Panc1 (cell line): ENCODE results near the gene GRB7. TPM values are rescaled to one million over a fixed set of nuclear protein-coding genes. Genes with fewer than 3 reads are reported as not detected.

Experiments used
- ATAC-seq: fragments of 200-7000 bp; cut with Tn5 transposase; 2 replicates; pipeline ENCODE4 v1.9.1; 2020; ENCODE audit warnings: mild to moderate bottlenecking, moderate library complexity
- BruUV-seq: library from RNA; stranded (reverse); fragments of 400-500 nt; replicated peaks from 2 replicates; lab custom pipeline; 2021; lab: Mats Ljungman, UMichigan
- CTCF ChIA-PET: fragments of 300-600 bp; sonication (Branson Sonifier 250); formaldehyde crosslinking; loops from one replicate; lab custom pipeline; 2022; ENCODE audit warnings: antibody characterized with exemption; lab: Charles Lee
- POLR2A ChIA-PET: fragments of 300-600 bp; sonication (Branson Sonifier 250); formaldehyde crosslinking; loops from one replicate; lab custom pipeline; 2022; ENCODE audit warnings: antibody characterized with exemption; lab: Charles Lee
- DNase-seq: peaks from one replicate; pipeline ENCODE4 v3.0.0-alpha.2; 2010; ENCODE audit warnings: low read depth, low spot score
- H3K27ac ChIP-seq: 2 replicates; pipeline ENCODE4 v1.5.1; 2011; ENCODE audit warnings: mild to moderate bottlenecking, low read length, inconsistent platforms
- H3K27me3 ChIP-seq: fragments of 200-500 bp; sonication (Bioruptor generic); 2 replicates; pipeline ENCODE4 v1.6.0; 2014; ENCODE audit warnings: low read length, inconsistent platforms; ENCODE audit not compliant: control insufficient read depth, insufficient read depth
- H3K36me3 ChIP-seq: fragments of 200-500 bp; sonication (Bioruptor generic); 2 replicates; pipeline ENCODE4 v1.5.1; 2014; ENCODE audit warnings: inconsistent platforms, mild to moderate bottlenecking, low read length, moderate library complexity; ENCODE audit not compliant: control insufficient read depth, insufficient read depth
- H3K4me1 ChIP-seq: 2 replicates; pipeline ENCODE4 v1.5.1; 2011; ENCODE audit warnings: inconsistent platforms, mild to moderate bottlenecking, low read length, moderate library complexity; ENCODE audit not compliant: control insufficient read depth, insufficient read depth
- H3K4me3 ChIP-seq, 2 experiments: 2 replicates each; pipeline ENCODE4 v1.5.1; 2011 to 2012; ENCODE audit warnings: low read depth in 2 of 2, low read length in 2 of 2, mild to moderate bottlenecking in 2 of 2, inconsistent platforms in 1 of 2, moderate library complexity in 1 of 2
- H3K9me3 ChIP-seq: fragments of 200-500 bp; sonication (Bioruptor generic); 2 replicates; pipeline ENCODE4 v1.5.1; 2014; ENCODE audit warnings: low read depth, mild to moderate bottlenecking, inconsistent platforms, low read length, moderate library complexity; ENCODE audit not compliant: control insufficient read depth, insufficient read depth
- CTCF ChIP-seq: fragments of 450-650 bp; IDR thresholded peaks from 2 replicates; pipeline ENCODE4 v1.5.1; 2017; ENCODE audit warnings: mild to moderate bottlenecking
- POLR2AphosphoS5 ChIP-seq: IDR thresholded peaks from 2 replicates; pipeline ENCODE4 v1.6.1; 2012; ENCODE audit warnings: mild to moderate bottlenecking, low read depth, low read length, moderate library complexity
- SIN3A ChIP-seq: IDR thresholded peaks from 2 replicates; pipeline ENCODE4 v1.6.1; 2012; ENCODE audit warnings: low read depth, mild to moderate bottlenecking, low read length, moderate library complexity, borderline replicate concordance; ENCODE audit not compliant: insufficient read depth
- TCF7L2 ChIP-seq: IDR thresholded peaks from 2 replicates; pipeline ENCODE4 v1.6.1; 2011; ENCODE audit warnings: mild to moderate bottlenecking, low read depth, low read length, inconsistent platforms
- in situ Hi-C: cut with HindIII; loops from 2 replicates; pipeline ENCODE4 v1.10.0; 2016; ENCODE audit warnings: low sequenced_read_pairs, low pct_unique_long_range_greater_than_20kb
- intact Hi-C: fragments of 100-400 bp; cut with micrococcal nuclease; formaldehyde crosslinking; loops from one replicate; pipeline ENCODE4 v1.10.0; 2022; ENCODE audit not compliant: unreplicated experiment
- total RNA-seq: library from RNA; stranded (reverse); gene quantifications from one replicate; pipeline ENCODE4 v1.2.1, GENCODE V29; 2021; ENCODE audit not compliant: unreplicated experiment
- TF ChIP-seq, protein P1 (sequence below), 2 experiments: IDR thresholded peaks; 2 replicates each; pipeline ENCODE4 v1.6.1; 2011 to 2012; ENCODE audit warnings: low read depth in 2 of 2, control low read depth in 1 of 2, low read length in 1 of 2, mild to moderate bottlenecking in 1 of 2, moderate library complexity in 1 of 2; ENCODE audit not compliant: insufficient read depth in 1 of 2

The GRB7 gene
- total RNA-seq, 1 experiment from 2014 or later: 2.8 TPM

DNA sequence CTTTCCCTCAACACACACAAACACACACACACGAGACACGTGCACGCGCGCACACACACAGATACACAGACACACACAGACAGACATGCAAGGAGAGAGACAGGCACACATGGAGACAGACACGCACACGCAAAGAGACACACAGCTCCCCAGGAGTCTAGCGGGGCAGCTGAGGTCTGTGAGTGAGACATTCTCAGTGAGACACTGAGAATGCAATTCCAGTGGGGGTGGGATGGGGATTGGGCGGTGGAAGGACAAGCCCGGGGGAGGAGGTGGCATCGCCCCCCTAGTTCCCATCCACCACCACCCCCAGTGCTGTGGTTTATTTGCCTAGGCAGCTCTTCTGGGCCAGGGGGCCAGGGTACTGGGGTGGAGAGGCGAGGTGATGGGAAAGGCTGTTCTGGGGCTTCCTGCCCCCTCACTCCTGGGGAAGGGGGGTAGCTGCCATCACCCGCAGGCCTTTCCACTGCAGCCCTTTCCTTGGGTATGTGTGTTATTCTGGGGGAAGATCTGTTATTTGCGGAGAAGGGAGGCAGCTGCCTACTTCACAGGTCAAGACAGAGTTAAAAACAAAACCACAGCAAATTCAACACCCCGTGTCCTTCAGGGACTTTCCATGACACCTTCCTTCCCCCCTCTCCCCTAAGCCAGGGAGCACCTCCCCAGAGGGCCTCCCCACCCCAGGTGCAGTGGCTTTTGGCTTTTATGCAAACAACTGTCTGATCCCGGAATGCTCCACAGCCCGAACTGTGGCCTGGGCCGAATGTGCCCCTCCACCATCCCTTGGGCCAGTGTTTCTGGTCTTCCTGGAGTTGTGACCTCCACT lies 18.0 kb downstream of the GRB7 start:
- BruUV-seq: no TSS peak
- Histone ChIP-seq H3K27me3 (no peaks in the 10 kb centered on the region; the same call in 1 of the 2 replicates), H3K4me1 (peaks cover 9% of the 10 kb centered on the region; the same call in 1 of the 2 replicates), H3K9me3 (no peaks in the 10 kb centered on the region), H3K27ac (no peak overlapping the region), H3K4me3 (no peak overlapping the region), H3K36me3 (no peaks in the 10 kb centered on the region)
- intact Hi-C loops: no loop called here
- no peak for TF ChIP-seq TCF7L2
- TF ChIP-seq CTCF: no peak
- TF ChIP-seq, protein P1, sequence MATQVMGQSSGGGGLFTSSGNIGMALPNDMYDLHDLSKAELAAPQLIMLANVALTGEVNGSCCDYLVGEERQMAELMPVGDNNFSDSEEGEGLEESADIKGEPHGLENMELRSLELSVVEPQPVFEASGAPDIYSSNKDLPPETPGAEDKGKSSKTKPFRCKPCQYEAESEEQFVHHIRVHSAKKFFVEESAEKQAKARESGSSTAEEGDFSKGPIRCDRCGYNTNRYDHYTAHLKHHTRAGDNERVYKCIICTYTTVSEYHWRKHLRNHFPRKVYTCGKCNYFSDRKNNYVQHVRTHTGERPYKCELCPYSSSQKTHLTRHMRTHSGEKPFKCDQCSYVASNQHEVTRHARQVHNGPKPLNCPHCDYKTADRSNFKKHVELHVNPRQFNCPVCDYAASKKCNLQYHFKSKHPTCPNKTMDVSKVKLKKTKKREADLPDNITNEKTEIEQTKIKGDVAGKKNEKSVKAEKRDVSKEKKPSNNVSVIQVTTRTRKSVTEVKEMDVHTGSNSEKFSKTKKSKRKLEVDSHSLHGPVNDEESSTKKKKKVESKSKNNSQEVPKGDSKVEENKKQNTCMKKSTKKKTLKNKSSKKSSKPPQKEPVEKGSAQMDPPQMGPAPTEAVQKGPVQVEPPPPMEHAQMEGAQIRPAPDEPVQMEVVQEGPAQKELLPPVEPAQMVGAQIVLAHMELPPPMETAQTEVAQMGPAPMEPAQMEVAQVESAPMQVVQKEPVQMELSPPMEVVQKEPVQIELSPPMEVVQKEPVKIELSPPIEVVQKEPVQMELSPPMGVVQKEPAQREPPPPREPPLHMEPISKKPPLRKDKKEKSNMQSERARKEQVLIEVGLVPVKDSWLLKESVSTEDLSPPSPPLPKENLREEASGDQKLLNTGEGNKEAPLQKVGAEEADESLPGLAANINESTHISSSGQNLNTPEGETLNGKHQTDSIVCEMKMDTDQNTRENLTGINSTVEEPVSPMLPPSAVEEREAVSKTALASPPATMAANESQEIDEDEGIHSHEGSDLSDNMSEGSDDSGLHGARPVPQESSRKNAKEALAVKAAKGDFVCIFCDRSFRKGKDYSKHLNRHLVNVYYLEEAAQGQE (IDR thresholded peaks at IDR 0.05; ENCODE audit: insufficient read depth in 1 of 2, low read depth in 2 of 2, low read length in 1 of 2): no peak
- no peak for TF ChIP-seq POLR2AphosphoS5
- no peak for TF ChIP-seq SIN3A
- ChIA-PET CTCF (interaction anchor here (0.6 kb wide), 3 partner anchors 19 to 265 kb away, joined by 3 to 9 read pairs (median 3); no protein-coding TSS in a partner anchor), POLR2A (no interaction called here)
- DNase-seq (no peak), ATAC-seq (no peak)
- in situ Hi-C loops: no loop called here

- H3K9me3 ChIP-seq: no peaks in the 10 kb centered on the region
- DNase-seq (no peak), ATAC-seq (no peak)
- intact Hi-C loops (no loop called here), in situ Hi-C loops (no loop called here)
- TF ChIP-seq POLR2AphosphoS5 (no peak), TCF7L2 (no peak)
- no peaks in the 10 kb centered on the region for H3K36me3 ChIP-seq
- no peak overlapping the region for H3K4me3 ChIP-seq
- no peak overlapping the region for H3K27ac ChIP-seq
- BruUV-seq: no TSS peak
- POLR2A ChIA-PET: no interaction called here
- H3K27me3 ChIP-seq: no peaks in the 10 kb centered on the region; the same call in 1 of the 2 replicates
- CTCF ChIA-PET: interaction anchor here (0.6 kb wide), 1 partner anchor 27 kb away, joined by 9 read pairs; no protein-coding TSS in a partner anchor
- H3K4me1 ChIP-seq: peaks cover 9% of the 10 kb centered on the region; the same call in 1 of the 2 replicates
These were observed 18.8 kb downstream of the GRB7 start for GRCh38 chr17:39756380-39757079.
